HPDE6-E6E7 (cell line): ENCODE data around the gene ABR.
"Not testable (repeated sequence)": the region's sequence is repeated elsewhere in the genome, so short reads cannot be mapped to it uniquely, and the experiment has no call there.

Experiments
- DNase-seq: peaks from one replicate; pipeline ENCODE4 v3.0.0; 2011; ENCODE audit warnings: missing footprints; ENCODE audit errors: extremely low spot score

ABR gene

GRCh38 chr17:1071103-1071825 lies 108.5 kb downstream of the ABR start:
- no peak for DNase-seq

DNA sequence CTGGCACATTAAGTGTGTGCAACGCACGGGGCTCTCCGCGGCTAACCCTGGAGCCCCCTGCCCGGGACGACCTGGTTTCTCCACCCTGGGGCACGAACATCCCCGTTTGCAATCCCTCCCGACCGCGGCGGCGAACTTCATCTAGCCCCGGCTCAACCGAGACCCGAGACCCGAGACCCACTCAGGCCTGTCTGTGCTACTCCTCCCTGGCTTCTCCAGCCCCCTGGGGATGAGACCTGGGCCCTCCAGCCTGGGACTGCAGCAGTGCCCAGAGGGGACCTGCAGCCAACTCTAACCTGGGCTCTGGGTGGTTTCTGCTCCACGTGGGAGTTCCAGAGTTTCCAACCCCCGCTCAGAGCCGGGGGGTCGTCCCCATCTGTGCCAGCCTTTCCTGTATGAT lies 109.4 kb downstream of the ABR start:
- DNase-seq, result no peak

DNA sequence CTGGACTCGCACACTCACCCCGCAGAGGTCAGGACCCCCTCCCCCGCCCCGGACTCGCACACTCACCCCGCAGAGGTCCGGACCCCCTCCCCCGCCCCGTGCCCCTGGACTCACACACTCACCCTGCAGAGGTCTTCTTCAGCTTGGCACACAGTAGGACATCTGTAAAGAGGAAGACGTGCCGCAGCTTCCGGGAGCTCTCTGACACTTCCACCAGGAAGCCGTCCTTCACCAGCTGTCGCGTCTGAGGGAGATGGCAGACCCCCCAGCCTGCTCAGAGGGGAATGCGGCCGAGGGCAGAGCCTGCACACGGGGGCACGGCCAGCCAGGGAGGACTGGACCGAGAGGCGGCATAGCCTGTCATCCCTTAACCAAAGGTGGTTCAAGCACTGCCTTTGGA lies 109.9 kb downstream of the ABR start:
- no peak for DNase-seq

DNA sequence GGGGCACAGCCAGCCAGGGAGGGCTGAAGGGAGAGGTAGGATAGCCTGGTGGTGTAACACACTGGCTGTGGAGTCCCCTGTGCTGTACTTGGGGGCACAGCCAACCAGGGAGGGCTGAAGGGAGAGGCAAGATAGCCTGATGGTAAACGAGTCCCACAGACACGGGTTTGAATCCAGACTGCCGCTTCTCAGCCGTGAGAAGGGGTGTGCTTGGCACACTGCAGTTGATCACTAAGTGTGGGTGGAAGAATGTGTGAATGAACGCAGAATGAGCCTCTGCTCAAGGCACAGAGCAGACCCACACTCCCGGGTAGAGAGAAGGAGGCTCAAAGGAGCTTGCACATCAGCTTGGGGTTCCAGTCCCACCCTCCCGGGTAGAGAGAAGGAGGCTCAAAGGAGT lies 111.4 kb downstream of the ABR start:
- DNase-seq, result no peak

DNA sequence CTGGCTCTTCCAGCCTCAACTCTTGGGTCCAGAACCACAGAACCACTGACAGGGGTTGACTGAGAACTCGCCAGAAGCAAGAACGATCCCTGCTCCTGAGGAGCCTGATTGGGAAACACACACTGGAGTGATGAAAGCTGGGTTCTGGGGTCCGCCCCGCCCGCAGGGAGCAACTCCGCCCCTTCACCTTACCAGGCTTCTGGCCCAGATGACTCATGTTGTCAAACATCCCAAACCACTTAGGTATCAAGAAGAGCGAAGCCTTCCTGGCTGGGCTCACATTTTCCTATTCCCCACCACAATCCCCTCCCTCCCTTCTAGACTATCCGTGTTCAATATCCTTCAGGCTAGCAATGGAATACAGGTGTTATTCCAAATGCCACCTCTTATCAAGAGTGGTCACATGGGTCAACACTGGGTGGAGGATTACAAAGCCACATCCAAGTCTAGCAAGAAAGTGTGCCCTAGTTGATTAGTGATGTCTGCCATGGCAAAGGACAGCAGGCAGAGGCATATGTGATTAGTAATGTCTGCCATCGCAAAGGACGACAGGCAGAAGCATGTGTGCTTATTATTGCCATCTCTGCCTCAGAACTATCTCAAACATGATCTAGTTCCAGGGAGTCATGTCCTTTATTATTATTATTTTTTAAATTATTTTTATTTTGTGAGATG lies 112.4 kb downstream of the ABR start:
- peak; percentile 99 for DNase-seq

GRCh38 chr17:1065416-1065815 lies 114.4 kb downstream of the ABR start:
- not testable (repeated sequence) for DNase-seq

GRCh38 chr17:1060991-1061390 lies 118.8 kb downstream of the ABR start:
- peak; percentile 100 for DNase-seq

DNA sequence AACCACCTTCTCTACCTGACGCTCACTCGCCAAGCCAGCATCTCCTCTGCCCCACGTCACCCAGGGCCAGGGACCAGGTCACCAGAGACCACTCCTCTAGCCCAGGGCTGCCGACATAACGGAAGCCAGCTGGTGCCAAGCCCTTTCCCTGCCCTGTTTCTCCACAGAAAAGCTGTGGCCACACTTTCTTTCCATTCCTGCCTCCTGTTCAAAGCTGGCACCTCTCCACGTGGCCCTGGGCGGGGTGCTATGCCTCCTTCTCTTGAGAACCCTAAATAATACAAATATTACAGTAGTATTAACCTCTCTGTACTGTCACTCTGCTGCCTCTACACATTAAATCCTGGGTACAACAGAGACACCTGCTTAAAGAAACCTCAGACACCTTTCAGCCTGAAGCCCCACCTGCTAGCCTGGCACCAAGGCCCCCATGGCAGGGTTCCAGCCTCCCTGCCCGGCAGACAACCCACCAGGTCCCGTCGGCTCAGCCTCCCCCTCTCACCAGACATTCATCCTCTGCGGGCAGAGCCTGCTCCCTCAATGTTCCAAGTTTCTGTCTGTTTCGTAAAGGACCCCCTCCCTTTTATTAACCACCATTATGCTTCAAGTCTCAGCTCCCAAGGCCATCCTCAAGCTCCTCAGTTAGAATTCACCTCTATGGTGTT lies 120.5 kb downstream of the ABR start:
- no peak for DNase-seq

- peak; percentile 41 for DNase-seq
These were observed 121.2 kb downstream of the ABR start for GRCh38 chr17:1058423-1059130.

- no peak for DNase-seq
These were observed 123.0 kb downstream of the ABR start for GRCh38 chr17:1056761-1057160.

GRCh38 chr17:1055751-1056645 lies 123.8 kb downstream of the ABR start:
- peak; percentile 77 for DNase-seq

DNA sequence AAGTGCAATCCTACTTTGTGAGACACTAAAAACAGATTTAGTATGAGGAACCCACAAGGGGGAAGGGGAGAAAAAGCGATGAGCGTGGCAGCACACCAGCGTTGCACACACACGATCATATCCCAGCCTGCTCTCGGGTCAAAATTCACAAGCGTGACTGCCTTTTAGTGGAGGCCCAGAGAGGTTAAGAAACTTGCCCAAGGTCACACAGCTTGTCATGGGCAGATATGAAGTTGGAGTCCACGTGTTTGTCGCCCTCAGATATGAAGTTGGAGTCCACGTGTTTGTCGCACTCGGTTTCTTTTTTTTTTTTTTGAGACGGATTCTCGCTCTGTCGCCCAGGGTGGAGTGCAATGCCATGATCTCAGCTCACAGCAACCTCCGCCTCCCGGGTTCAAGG lies 124.5 kb downstream of the ABR start:
- no peak for DNase-seq

DNA sequence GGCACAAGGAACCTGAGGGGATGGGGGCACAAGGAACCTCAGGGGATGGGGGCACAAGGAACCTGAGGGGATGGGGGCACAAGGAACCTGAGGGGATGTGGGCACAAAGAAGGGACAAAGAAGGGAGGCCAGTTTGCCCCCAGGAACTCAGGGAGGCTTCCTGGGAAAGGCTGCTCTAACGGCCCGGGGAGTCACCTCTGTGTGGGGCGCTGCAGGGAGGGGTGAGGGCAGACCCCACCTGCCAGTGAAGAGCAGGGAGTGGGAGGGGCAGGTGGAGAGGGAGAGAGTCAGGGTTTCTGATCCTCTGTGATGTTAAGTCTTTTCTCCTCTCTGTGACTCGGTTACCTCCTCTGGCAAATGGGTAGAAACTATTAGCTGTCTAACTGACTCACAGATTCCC lies 125.1 kb downstream of the ABR start:
- DNase-seq, result no peak

DNA sequence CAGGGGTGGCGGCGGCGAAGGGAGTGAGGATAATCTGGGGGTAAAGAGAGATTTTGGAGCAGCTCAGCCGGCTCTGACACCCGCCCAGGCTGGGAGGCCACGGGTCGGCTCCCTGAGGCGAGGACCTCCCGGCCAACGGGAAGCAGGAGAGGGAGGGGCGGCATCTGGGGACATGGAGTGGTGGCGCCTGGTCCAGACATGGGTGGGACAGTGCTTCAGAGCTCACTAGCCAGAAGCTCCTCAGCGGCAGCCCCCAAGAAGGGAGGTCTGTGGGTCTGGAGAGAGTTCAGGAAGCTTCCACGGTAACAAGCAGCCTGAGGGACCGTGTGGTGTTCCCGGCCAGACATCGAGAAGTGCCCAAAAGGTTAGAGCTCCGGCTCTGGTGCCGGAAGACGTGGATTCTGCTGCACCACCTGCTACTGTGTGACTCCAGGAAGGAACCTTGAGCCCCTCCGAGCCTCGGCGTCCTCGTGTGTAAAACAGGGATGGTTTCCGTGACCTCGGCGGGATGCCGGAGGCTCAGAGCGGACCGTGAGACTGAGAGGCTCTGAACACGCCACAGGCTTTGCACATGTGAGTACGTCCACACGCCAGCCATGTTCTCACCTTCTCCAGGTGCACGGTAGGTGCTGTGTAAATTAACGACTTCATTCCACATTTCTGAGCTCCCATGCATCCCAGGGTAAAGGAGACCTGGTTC lies 126.0 kb downstream of the ABR start:
- no peak for DNase-seq

- no peak for DNase-seq
These were observed 128.5 kb downstream of the ABR start for GRCh38 chr17:1050996-1051925.

- DNase-seq, result no peak
These were observed 129.4 kb downstream of the ABR start for GRCh38 chr17:1050246-1050995.

DNA sequence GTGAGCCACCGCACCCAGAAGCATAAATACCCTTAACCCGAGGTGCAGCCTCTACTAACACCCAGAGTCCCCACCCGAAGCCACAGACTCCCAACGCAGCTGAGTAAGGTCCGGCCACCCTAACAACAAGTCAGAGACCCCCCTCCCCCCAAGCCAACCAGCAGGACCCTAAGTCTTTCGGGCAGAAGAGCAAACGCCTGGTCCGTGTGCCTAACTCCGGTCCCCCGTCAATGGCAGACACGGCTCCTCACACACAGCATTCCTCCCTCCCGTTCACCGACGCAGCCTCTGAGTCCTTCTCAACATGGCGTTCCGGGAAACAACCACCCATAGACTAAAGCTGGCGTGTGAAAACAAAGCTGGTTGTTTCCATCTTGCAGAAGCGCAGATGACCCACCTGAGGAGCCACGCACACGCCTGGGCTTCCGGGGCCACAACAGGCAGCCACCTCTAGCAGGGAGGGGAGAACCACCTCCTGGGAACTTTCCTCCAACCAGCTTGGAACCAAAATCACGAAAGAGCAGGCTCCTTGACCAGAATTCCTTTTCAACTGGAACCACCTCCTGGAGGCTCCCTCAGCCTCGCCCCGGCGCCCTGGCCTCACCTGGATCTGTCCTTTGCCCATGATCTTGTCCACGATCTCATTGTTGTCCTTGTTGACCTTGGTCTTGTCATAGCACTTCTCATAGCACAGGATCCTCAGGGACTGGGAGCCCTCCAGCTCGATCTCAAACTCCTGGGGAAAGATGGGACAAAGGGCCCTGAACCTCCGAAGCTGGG lies 130.1 kb downstream of the ABR start:
- DNase-seq, result no peak

GRCh38 chr17:1048516-1049115 lies 131.2 kb downstream of the ABR start:
- DNase-seq, result not testable (repeated sequence)
